ENCODE data around the gene GALNT11. TPM values are rescaled to one million over a fixed set of nuclear protein-coding genes. Genes with fewer than 3 reads are reported as not detected.

GALNT11 gene
- total and polyA plus RNA-seq, 4 experiments from 2014 or later = 19.1 to 36.5 (median 29.5) TPM

- Histone ChIP-seq H3K36me3 (ENCODE audit: insufficient read depth, low read length) (peaks cover 11% of the 10 kb centered on the region), H3K4me3 (ENCODE audit: low read length in 2 of 2) (no peak overlapping the region), H3K27ac (ENCODE audit: low read depth, low read length) (no peak overlapping the region), H3K4me1 (ENCODE audit: insufficient read depth, low read length) (no peaks in the 10 kb centered on the region), H3K27me3 (ENCODE audit: insufficient read depth, low read length) (no peaks in the 10 kb centered on the region), H3K9me3 (ENCODE audit: control insufficient read depth in 1 of 2, low read length in 2 of 2) (no peaks in the 10 kb centered on the region)
- Mint-ChIP-seq H3K27ac (peak overlapping the region in 2 of 7 donors; percentile 14 to 29), H3K4me3 (no peak overlapping the region), H3K4me1 (peaks cover 0 to 2% (median under 1%) of the 10 kb centered on the region in 4 donors), H3K36me3 (peaks cover 40 to 47% of the 10 kb centered on the region in 2 donors), H3K27me3 (no peaks in the 10 kb centered on the region), H3K9me3 (no peaks in the 10 kb centered on the region)
- POLR2A ChIA-PET (ENCODE audit: partially characterized antibody) = no interaction called here
- intact Hi-C loops (cut with micrococcal nuclease) = no loop called here
- DNase-seq = no peak
- CTCF ChIA-PET (ENCODE audit: partially characterized antibody) = no interaction called here
Measured at GRCh38 chr7:152112829-152113228, 87.4 kb downstream of the GALNT11 start.

- ChIA-PET POLR2A (ENCODE audit: partially characterized antibody) (no interaction called here), CTCF (ENCODE audit: partially characterized antibody) (interaction anchor here (0.8 kb wide), 1 partner anchor 29 kb away, joined by 3 read pairs; no protein-coding TSS in a partner anchor)
- Histone ChIP-seq H3K27me3 (ENCODE audit: insufficient read depth, low read length) (no peaks in the 10 kb centered on the region), H3K9me3 (ENCODE audit: control insufficient read depth in 1 of 2, low read length in 2 of 2) (no peaks in the 10 kb centered on the region), H3K27ac (ENCODE audit: low read depth, low read length) (no peak overlapping the region), H3K4me3 (ENCODE audit: low read length in 2 of 2) (no peak overlapping the region), H3K36me3 (ENCODE audit: insufficient read depth, low read length) (peaks cover 29% of the 10 kb centered on the region), H3K4me1 (ENCODE audit: insufficient read depth, low read length) (no peaks in the 10 kb centered on the region)
- Mint-ChIP-seq H3K4me1 (no peaks in the 10 kb centered on the region), H3K27ac (peak overlapping the region in 1 of 7 donors; percentile 22), H3K27me3 (no peaks in the 10 kb centered on the region), H3K9me3 (no peaks in the 10 kb centered on the region), H3K4me3 (no peak overlapping the region), H3K36me3 (peaks cover 48 to 55% of the 10 kb centered on the region in 2 donors)
- intact Hi-C loops (cut with micrococcal nuclease) = no loop called here
- DNase-seq = no peak
Measured at GRCh38 chr7:152115021-152115718, 89.7 kb downstream of the GALNT11 start.

- Histone ChIP-seq H3K36me3 (ENCODE audit: insufficient read depth, low read length) (peaks cover 45% of the 10 kb centered on the region), H3K4me1 (ENCODE audit: insufficient read depth, low read length) (peaks cover 2% of the 10 kb centered on the region), H3K27me3 (ENCODE audit: insufficient read depth, low read length) (no peaks in the 10 kb centered on the region), H3K4me3 (ENCODE audit: low read length in 2 of 2) (no peak overlapping the region), H3K9me3 (ENCODE audit: control insufficient read depth in 1 of 2, low read length in 2 of 2) (no peaks in the 10 kb centered on the region), H3K27ac (ENCODE audit: low read depth, low read length) (no peak overlapping the region)
- Mint-ChIP-seq H3K27ac (peak overlapping the region in 2 of 7 donors; percentile 27 to 68), H3K36me3 (peaks cover 61 to 69% of the 10 kb centered on the region in 2 donors), H3K4me3 (no peak overlapping the region), H3K27me3 (no peaks in the 10 kb centered on the region), H3K9me3 (peaks cover 0 to 3% (median 0%) of the 10 kb centered on the region in 8 donors), H3K4me1 (peaks cover 4 to 10% (median 7%) of the 10 kb centered on the region in 4 donors)
- no peak for DNase-seq
- CTCF ChIA-PET (ENCODE audit: partially characterized antibody) = no interaction called here
- intact Hi-C loops (cut with micrococcal nuclease) = no loop called here
- POLR2A ChIA-PET (ENCODE audit: partially characterized antibody) = no interaction called here
Measured at GRCh38 chr7:152117356-152117755, 91.9 kb downstream of the GALNT11 start.

- Histone ChIP-seq H3K27me3 (ENCODE audit: insufficient read depth, low read length) (no peaks in the 10 kb centered on the region), H3K27ac (ENCODE audit: low read depth, low read length) (no peak overlapping the region), H3K36me3 (ENCODE audit: insufficient read depth, low read length) (peaks cover 53% of the 10 kb centered on the region), H3K4me3 (ENCODE audit: low read length in 2 of 2) (no peak overlapping the region), H3K4me1 (ENCODE audit: insufficient read depth, low read length) (peaks cover 7% of the 10 kb centered on the region), H3K9me3 (ENCODE audit: control insufficient read depth in 1 of 2, low read length in 2 of 2) (no peaks in the 10 kb centered on the region)
- Mint-ChIP-seq H3K4me1 (peaks cover 10 to 20% (median 16%) of the 10 kb centered on the region in 4 donors), H3K27ac (peak overlapping the region in 2 of 7 donors; percentile 8 to 32), H3K4me3 (no peak overlapping the region), H3K36me3 (peaks cover 69 to 83% of the 10 kb centered on the region in 2 donors), H3K27me3 (no peaks in the 10 kb centered on the region), H3K9me3 (peaks cover 4 to 17% (median 12%) of the 10 kb centered on the region in 8 donors)
- intact Hi-C loops (cut with micrococcal nuclease) = no loop called here
- ChIA-PET CTCF (ENCODE audit: partially characterized antibody) (no interaction called here), POLR2A (ENCODE audit: partially characterized antibody) (no interaction called here)
- no peak for DNase-seq
Measured at GRCh38 chr7:152120210-152120609, 94.7 kb downstream of the GALNT11 start.

GRCh38 chr7:152120776-152121175 is 95.3 kb downstream of the GALNT11 start:
- Histone ChIP-seq H3K9me3 (ENCODE audit: control insufficient read depth in 1 of 2, low read length in 2 of 2) (no peaks in the 10 kb centered on the region), H3K4me1 (ENCODE audit: insufficient read depth, low read length) (peaks cover 7% of the 10 kb centered on the region), H3K36me3 (ENCODE audit: insufficient read depth, low read length) (peaks cover 53% of the 10 kb centered on the region), H3K27ac (ENCODE audit: low read depth, low read length) (no peak overlapping the region), H3K4me3 (ENCODE audit: low read length in 2 of 2) (no peak overlapping the region), H3K27me3 (ENCODE audit: insufficient read depth, low read length) (no peaks in the 10 kb centered on the region)
- no peak for DNase-seq
- no peak overlapping the region for H3K4me3 Mint-ChIP-seq
- H3K27ac Mint-ChIP-seq = peak overlapping the region in 1 of 7 donors; percentile 70
- H3K9me3 Mint-ChIP-seq = peaks cover 4 to 18% (median 12%) of the 10 kb centered on the region in 8 donors
- H3K27me3 Mint-ChIP-seq = no peaks in the 10 kb centered on the region
- ChIA-PET CTCF (ENCODE audit: partially characterized antibody) (no interaction called here), POLR2A (ENCODE audit: partially characterized antibody) (no interaction called here)
- peaks cover 74 to 84% of the 10 kb centered on the region in 2 donors for H3K36me3 Mint-ChIP-seq
- H3K4me1 Mint-ChIP-seq = peaks cover 10 to 20% (median 16%) of the 10 kb centered on the region in 4 donors
- intact Hi-C loops (cut with micrococcal nuclease) = no loop called here

GRCh38 chr7:152121432-152121831 is 96.0 kb downstream of the GALNT11 start:
- Histone ChIP-seq H3K27me3 (ENCODE audit: insufficient read depth, low read length) (no peaks in the 10 kb centered on the region), H3K9me3 (ENCODE audit: control insufficient read depth in 1 of 2, low read length in 2 of 2) (no peaks in the 10 kb centered on the region), H3K27ac (ENCODE audit: low read depth, low read length) (no peak overlapping the region), H3K4me1 (ENCODE audit: insufficient read depth, low read length) (peaks cover 7% of the 10 kb centered on the region), H3K4me3 (ENCODE audit: low read length in 2 of 2) (no peak overlapping the region), H3K36me3 (ENCODE audit: insufficient read depth, low read length) (peaks cover 53% of the 10 kb centered on the region)
- no peak for DNase-seq
- Mint-ChIP-seq H3K9me3 (peaks cover 4 to 18% (median 12%) of the 10 kb centered on the region in 8 donors), H3K27ac (peak overlapping the region in 2 of 7 donors; percentile 53 to 61), H3K4me3 (no peak overlapping the region), H3K4me1 (peaks cover 10 to 20% (median 16%) of the 10 kb centered on the region in 4 donors), H3K36me3 (peaks cover 74 to 85% of the 10 kb centered on the region in 2 donors), H3K27me3 (no peaks in the 10 kb centered on the region)
- POLR2A ChIA-PET (ENCODE audit: partially characterized antibody) = no interaction called here
- CTCF ChIA-PET (ENCODE audit: partially characterized antibody) = no interaction called here
- intact Hi-C loops (cut with micrococcal nuclease) = no loop called here

GRCh38 chr7:152122540-152122939 is 97.1 kb downstream of the GALNT11 start:
- CTCF ChIA-PET (ENCODE audit: partially characterized antibody) = no interaction called here
- Mint-ChIP-seq H3K9me3 (peaks cover 4 to 22% (median 12%) of the 10 kb centered on the region in 8 donors), H3K36me3 (peaks cover 81 to 85% of the 10 kb centered on the region in 2 donors), H3K4me1 (peaks cover 11 to 20% (median 17%) of the 10 kb centered on the region in 4 donors), H3K27ac (peak overlapping the region in 4 of 7 donors; percentile 31 to 85 (median 72)), H3K27me3 (no peaks in the 10 kb centered on the region), H3K4me3 (no peak overlapping the region)
- Histone ChIP-seq H3K36me3 (ENCODE audit: insufficient read depth, low read length) (peaks cover 49% of the 10 kb centered on the region), H3K4me3 (ENCODE audit: low read length in 2 of 2) (no peak overlapping the region), H3K27ac (ENCODE audit: low read depth, low read length) (no peak overlapping the region), H3K27me3 (ENCODE audit: insufficient read depth, low read length) (no peaks in the 10 kb centered on the region), H3K9me3 (ENCODE audit: control insufficient read depth in 1 of 2, low read length in 2 of 2) (no peaks in the 10 kb centered on the region), H3K4me1 (ENCODE audit: insufficient read depth, low read length) (peaks cover 7% of the 10 kb centered on the region)
- POLR2A ChIA-PET (ENCODE audit: partially characterized antibody) = no interaction called here
- DNase-seq = no peak
- intact Hi-C loops (cut with micrococcal nuclease) = no loop called here
